Loucy (cell line): ENCODE measurements around the gene IHH.

ENCODE experiments used
- EZH2phosphoT487 ChIP-seq: fragments of 200-600 bp; IDR thresholded peaks from 2 replicates; pipeline ENCODE4 v1.6.1; 2018; ENCODE audit warnings: antibody characterized with exemption, mild to moderate bottlenecking, moderate library complexity, borderline replicate concordance
- TF ChIP-seq, protein P1 (sequence below): fragments of 200-600 bp; sonication (generic); conservative IDR thresholded peaks from 2 replicates; pipeline ENCODE4 v1.5.1; 2014; ENCODE audit warnings: mild to moderate bottlenecking, antibody characterized with exemption, low read length

DNA sequence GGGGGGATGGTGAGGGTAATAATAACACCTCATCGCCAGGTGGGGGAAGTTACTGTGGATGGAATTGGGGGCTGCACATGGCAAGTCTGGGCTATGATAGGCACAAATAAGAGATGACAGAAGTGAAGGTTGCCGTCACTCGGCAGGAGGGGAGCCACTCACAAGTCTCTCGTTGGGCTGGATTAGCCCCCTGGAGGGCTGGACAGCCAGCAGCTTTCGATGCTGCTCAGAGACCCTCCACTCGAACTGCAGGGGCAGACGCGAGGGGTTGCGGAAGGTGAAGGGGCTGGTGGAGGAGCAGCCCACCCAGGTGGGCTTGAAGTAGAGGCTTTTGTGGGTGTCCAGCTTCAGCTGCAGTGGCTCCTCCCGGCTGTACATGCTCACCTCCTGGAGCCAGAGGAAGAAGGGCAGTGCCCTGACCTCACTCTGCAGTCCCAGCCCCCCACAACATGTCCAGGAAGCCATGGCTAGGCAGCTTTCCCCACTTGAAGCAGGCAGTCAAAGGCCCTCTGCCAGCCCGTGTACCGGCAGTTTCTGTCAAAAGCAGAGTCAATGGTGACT, 37.6 kb downstream of the IHH start:
- TF ChIP-seq, protein P1, sequence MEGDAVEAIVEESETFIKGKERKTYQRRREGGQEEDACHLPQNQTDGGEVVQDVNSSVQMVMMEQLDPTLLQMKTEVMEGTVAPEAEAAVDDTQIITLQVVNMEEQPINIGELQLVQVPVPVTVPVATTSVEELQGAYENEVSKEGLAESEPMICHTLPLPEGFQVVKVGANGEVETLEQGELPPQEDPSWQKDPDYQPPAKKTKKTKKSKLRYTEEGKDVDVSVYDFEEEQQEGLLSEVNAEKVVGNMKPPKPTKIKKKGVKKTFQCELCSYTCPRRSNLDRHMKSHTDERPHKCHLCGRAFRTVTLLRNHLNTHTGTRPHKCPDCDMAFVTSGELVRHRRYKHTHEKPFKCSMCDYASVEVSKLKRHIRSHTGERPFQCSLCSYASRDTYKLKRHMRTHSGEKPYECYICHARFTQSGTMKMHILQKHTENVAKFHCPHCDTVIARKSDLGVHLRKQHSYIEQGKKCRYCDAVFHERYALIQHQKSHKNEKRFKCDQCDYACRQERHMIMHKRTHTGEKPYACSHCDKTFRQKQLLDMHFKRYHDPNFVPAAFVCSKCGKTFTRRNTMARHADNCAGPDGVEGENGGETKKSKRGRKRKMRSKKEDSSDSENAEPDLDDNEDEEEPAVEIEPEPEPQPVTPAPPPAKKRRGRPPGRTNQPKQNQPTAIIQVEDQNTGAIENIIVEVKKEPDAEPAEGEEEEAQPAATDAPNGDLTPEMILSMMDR, result no peak
- no peak for TF ChIP-seq EZH2phosphoT487
